Esophagus (tissue), 2 donors: Measurements from ENCODE around the gene FOXN3. TPM values are rescaled to one million over a fixed set of nuclear protein-coding genes. Genes with fewer than 3 reads are reported as not detected.

Experiments used
- H3K27ac ChIP-seq, 2 donors: one replicate each; pipeline ENCODE4 v1.5.1; 2013; ENCODE audit warnings: low read depth in 2 of 2, mild to moderate bottlenecking in 2 of 2, inconsistent platforms in 1 of 2, low read length in 1 of 2, moderate library complexity in 1 of 2
- H3K27me3 ChIP-seq, 2 donors: one replicate each; pipeline ENCODE4 v1.6.1; 2013; ENCODE audit warnings: low read length in 2 of 2, control low read depth in 1 of 2, mild to moderate bottlenecking in 1 of 2; ENCODE audit not compliant: insufficient read depth in 2 of 2, control insufficient read depth in 1 of 2
- H3K36me3 ChIP-seq, 2 donors: one replicate each; pipeline ENCODE4 v1.6.1; 2013; ENCODE audit warnings: low read length in 1 of 2; ENCODE audit not compliant: control insufficient read depth in 2 of 2, insufficient read depth in 2 of 2
- H3K4me1 ChIP-seq, 2 donors: one replicate each; pipeline ENCODE4 v1.6.1; 2013; ENCODE audit warnings: low read length in 1 of 2; ENCODE audit not compliant: control insufficient read depth in 2 of 2, insufficient read depth in 2 of 2
- H3K4me3 ChIP-seq, 2 donors: one replicate each; pipeline ENCODE4 v1.5.1; 2013; ENCODE audit warnings: low read length in 2 of 2, mild to moderate bottlenecking in 2 of 2, low read depth in 1 of 2, moderate library complexity in 1 of 2
- H3K9me3 ChIP-seq, 2 donors: one replicate each; pipeline ENCODE4 v1.6.1; 2013; ENCODE audit warnings: mild to moderate bottlenecking in 2 of 2, low read depth in 1 of 2, low read length in 1 of 2, moderate library complexity in 1 of 2; ENCODE audit not compliant: control insufficient read depth in 2 of 2, insufficient read depth in 1 of 2
- WGBS, 2 donors: extraction: QIAGEN DNeasy Blood & Tissue Kit; methylation state at CpG; one replicate each; pipeline ENCODE4 v1.1.7; 2013; 5-methylcytosine and 5-hydroxymethylcytosine counted together
- polyA plus RNA-seq, 2 donors: library from polyadenylated mRNA; stranded (reverse); fragments of 200-250 nt; gene quantifications; one replicate each; pipeline ENCODE4 v1.2.3, GENCODE V29; 2013
- donor health status: healthy with polysubstance abuse.
- donor health status: Bipolar disorder and iron deficiency.

Gene FOXN3
- polyA plus RNA-seq, 2 donors: 10.3 to 14.1 TPM

DNA sequence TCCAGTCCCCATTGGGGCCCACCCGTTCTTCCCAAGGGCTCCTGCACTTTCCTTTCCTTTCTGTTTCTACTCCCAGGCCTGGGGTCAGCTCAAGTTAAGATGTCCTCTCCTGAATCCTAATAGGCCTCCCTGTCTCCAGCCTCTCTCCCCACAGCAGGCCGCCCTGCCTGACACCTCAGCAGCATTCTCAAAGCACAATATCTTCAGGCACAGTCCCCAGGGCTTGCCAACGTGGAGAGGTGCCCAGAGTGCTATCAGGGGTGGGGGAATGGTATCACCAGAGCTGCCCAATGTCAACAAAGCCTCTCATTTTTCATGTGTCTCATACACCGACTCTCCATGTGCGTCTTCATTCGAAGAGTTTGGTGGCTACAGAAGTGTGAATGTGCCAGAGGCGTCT, 123.0 kb downstream of the FOXN3 start:
- Histone ChIP-seq H3K4me3 (no peak overlapping the region), H3K27me3 (no peaks in the 10 kb centered on the region), H3K4me1 (no peaks in the 10 kb centered on the region), H3K36me3 (peaks cover 0 to 5% of the 10 kb centered on the region in 2 donors), H3K9me3 (no peaks in the 10 kb centered on the region), H3K27ac (no peak overlapping the region)
- 84 to 85% methylated on average over 7 of the region's 7 CpGs for WGBS, 2 donors

DNA sequence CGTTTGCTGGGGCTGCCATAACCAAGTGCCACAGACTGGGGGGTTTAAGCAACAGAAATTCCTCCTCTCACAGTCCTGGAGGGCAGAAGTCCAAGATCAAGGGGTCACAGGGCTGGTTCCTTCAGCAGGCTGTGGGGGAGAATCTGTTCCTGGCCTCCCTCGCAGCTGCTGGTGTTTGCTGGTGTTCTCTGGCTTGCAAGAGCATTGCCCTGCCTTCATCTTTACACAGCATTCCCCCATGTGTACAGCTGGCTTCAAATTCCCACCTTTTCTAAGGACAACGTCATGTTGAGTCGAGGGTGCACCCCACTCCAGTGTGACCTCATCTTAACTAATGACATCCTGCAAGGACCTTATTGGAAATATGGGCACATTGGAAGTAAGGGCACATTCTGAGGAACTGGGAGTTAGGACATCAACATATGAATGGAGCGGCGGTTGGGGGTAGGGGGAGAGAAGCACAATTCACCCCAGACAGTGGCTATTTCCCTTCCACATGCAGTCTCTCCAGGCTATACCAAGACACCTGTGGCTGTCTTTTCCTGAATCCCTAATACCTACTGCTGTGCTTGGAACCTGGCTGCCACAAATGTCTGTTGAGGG, 123.6 kb downstream of the FOXN3 start:
- H3K9me3 ChIP-seq: no peaks in the 10 kb centered on the region
- 78 to 88% methylated on average over 6 of the region's 6 CpGs for WGBS, 2 donors

GRCh38 chr14:89292579-89293313, 124.3 kb downstream of the FOXN3 start:
- Histone ChIP-seq H3K9me3 (no peaks in the 10 kb centered on the region), H3K27ac (no peak overlapping the region), H3K36me3 (peaks cover 0 to 5% of the 10 kb centered on the region in 2 donors), H3K4me3 (no peak overlapping the region), H3K27me3 (no peaks in the 10 kb centered on the region), H3K4me1 (no peaks in the 10 kb centered on the region)
- 92% methylated on average over 13 of the region's 13 CpGs for WGBS, 2 donors

More for the DNA sequence above, 123.6 kb downstream of the FOXN3 start:
- Histone ChIP-seq H3K4me1 (no peaks in the 10 kb centered on the region), H3K36me3 (peaks cover 0 to 5% of the 10 kb centered on the region in 2 donors), H3K27me3 (no peaks in the 10 kb centered on the region), H3K27ac (no peak overlapping the region), H3K4me3 (no peak overlapping the region)

DNA sequence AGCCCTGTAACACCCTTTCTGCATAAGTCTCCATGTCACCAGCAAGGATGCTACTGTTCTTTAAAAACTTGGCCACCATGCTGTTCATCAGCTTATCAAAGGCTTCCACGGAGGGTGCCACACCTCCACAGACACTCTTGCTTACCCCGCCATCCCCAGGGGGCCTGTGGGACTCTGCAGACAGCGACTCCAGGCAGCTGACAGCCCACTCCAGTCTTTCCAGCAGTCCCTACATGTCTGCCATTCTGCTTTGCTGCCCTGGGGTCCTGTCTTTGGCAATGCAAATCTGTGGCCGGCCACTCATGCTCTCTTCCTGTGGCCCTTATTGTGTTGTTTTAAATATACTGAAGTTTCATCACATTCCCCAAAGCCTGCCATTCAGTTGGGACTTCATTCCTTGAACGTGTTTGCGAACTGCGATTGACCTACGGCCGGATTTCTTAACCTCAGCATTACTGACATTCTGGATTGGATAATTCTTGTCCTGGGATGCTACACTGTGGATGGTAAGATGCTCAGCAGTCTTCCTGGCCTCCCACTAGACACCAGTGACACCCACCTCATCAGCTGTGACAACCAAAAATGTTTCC, 125.6 kb downstream of the FOXN3 start:
- Histone ChIP-seq H3K27me3 (no peaks in the 10 kb centered on the region), H3K36me3 (peaks cover 0 to 7% of the 10 kb centered on the region in 2 donors), H3K4me3 (no peak overlapping the region), H3K27ac (no peak overlapping the region), H3K4me1 (no peaks in the 10 kb centered on the region), H3K9me3 (no peaks in the 10 kb centered on the region)
- 87 to 91% methylated on average over 9 of the region's 9 CpGs for WGBS, 2 donors

DNA sequence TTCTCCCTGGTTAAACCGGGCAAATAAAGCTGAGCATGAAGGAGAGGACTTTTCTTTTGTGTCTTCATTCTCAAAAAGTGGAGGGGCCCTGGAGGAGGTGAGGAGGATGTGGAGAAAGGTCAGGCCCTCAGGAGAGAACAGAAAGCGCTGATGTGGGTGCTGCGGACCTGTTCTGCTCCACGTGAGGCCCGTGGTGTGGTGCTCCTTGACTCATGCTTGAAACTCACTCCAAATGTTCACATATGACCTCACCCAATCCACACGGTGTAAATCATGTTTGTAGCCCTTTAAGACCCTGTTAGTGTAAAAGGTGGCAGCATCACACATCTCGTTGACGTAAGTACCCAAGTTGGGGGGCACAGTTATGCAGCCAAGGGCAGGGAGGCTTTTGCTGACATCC, 126.2 kb downstream of the FOXN3 start:
- Histone ChIP-seq H3K4me1 (no peaks in the 10 kb centered on the region), H3K4me3 (no peak overlapping the region), H3K27me3 (no peaks in the 10 kb centered on the region), H3K27ac (no peak overlapping the region), H3K9me3 (no peaks in the 10 kb centered on the region), H3K36me3 (peaks cover 0 to 7% of the 10 kb centered on the region in 2 donors)
- WGBS, 2 donors: 88 to 89% methylated on average over 8 of the region's 8 CpGs

GRCh38 chr14:89289477-89289876, 127.6 kb downstream of the FOXN3 start:
- no peaks in the 10 kb centered on the region for H3K27me3 ChIP-seq
- 69 to 72% methylated on average over 5 of the region's 5 CpGs for WGBS, 2 donors
- H3K4me1 ChIP-seq: no peaks in the 10 kb centered on the region
- H3K9me3 ChIP-seq: no peaks in the 10 kb centered on the region
- H3K4me3 ChIP-seq: no peak overlapping the region
- peaks cover 0 to 4% of the 10 kb centered on the region in 2 donors for H3K36me3 ChIP-seq
- no peak overlapping the region for H3K27ac ChIP-seq

- Histone ChIP-seq H3K9me3 (no peaks in the 10 kb centered on the region), H3K4me1 (no peaks in the 10 kb centered on the region), H3K27me3 (no peaks in the 10 kb centered on the region), H3K27ac (no peak overlapping the region), H3K4me3 (no peak overlapping the region), H3K36me3 (peaks cover 0 to 4% of the 10 kb centered on the region in 2 donors)
- 89 to 96% methylated on average over 3 of the region's 3 CpGs for WGBS, 2 donors
These were observed 128.9 kb downstream of the FOXN3 start for GRCh38 chr14:89288114-89288513.

DNA sequence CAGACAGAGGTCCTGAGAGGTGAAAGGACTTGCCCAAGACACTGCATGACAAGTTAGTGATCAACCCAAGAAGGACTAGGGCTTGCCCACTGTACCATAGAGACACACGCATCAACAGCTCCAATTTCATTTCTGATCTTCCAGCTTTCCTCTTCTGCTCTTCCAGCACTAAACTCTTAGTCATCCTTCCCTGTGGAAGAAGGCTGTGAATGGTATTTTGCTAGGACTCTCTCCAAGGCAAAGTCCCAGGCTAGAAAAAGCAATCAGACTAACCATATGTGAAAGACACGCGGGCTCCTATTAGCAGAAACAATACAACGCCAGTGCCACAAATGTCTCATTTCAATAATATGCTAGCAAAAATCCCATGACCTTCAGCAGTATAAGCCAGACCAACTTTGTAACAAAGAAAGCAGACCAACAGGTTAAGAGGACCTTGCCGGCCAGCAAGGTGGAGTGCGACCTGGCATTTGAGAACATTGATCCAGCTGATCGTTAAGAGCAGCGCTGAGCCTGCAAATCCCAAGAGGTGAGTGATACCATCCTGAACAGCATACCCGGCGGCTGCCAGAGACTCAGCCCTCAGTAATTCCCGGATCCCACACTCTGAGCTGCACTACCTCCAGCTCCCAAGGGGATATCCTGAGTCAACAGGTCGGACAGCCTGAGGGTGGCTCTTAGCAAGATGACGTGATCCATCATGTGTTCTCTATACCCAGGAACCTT, 132.5 kb downstream of the FOXN3 start:
- no peaks in the 10 kb centered on the region for H3K9me3 ChIP-seq
- 77 to 81% methylated on average over 13 of the region's 13 CpGs for WGBS, 2 donors
- H3K36me3 ChIP-seq: peaks cover 0 to 5% of the 10 kb centered on the region in 2 donors
- H3K27ac ChIP-seq: no peak overlapping the region
- no peak overlapping the region for H3K4me3 ChIP-seq
- H3K27me3 ChIP-seq: no peaks in the 10 kb centered on the region
- H3K4me1 ChIP-seq: peaks cover 0 to 2% of the 10 kb centered on the region in 2 donors

GRCh38 chr14:89283327-89284060, 133.5 kb downstream of the FOXN3 start:
- peaks cover 0 to 5% of the 10 kb centered on the region in 2 donors for H3K36me3 ChIP-seq
- H3K27me3 ChIP-seq: no peaks in the 10 kb centered on the region
- no peaks in the 10 kb centered on the region for H3K9me3 ChIP-seq
- 72 to 81% methylated on average over 6 of the region's 6 CpGs for WGBS, 2 donors
- H3K27ac ChIP-seq: no peak overlapping the region
- peaks cover 0 to 2% of the 10 kb centered on the region in 2 donors for H3K4me1 ChIP-seq
- H3K4me3 ChIP-seq: no peak overlapping the region
